ENCODE results near the gene WNT3A. TPM values are rescaled to one million over a fixed set of nuclear protein-coding genes. Genes with fewer than 3 reads are reported as not detected.

Gene WNT3A
- total RNA-seq, 1 donor from 2014 or later = not detected

GRCh38 chr1:228097333-228098081 lies 90.7 kb downstream of the WNT3A start:
- intact Hi-C loops (cut with micrococcal nuclease) = no loop called here

- intact Hi-C loops (cut with micrococcal nuclease) = no loop called here
Measured at GRCh38 chr1:228098323-228098931, 91.6 kb downstream of the WNT3A start.

GRCh38 chr1:228099331-228099732 lies 92.5 kb downstream of the WNT3A start:
- intact Hi-C loops (cut with micrococcal nuclease) = no loop called here

GRCh38 chr1:228100822-228101613 lies 94.2 kb downstream of the WNT3A start:
- intact Hi-C loops (cut with micrococcal nuclease) = loop anchor here (5.0 to 10.0 kb wide), 2 partner anchors 364 to 559 kb away; no protein-coding TSS in a partner anchor

- intact Hi-C loops (cut with micrococcal nuclease) = loop anchor here (5.0 to 10.0 kb wide), 2 partner anchors 363 to 559 kb away; no protein-coding TSS in a partner anchor
Measured at GRCh38 chr1:228101614-228101993, 94.8 kb downstream of the WNT3A start.

- intact Hi-C loops (cut with micrococcal nuclease) = loop anchor here (2.0 to 10.0 kb wide), 5 partner anchors 175 to 1457 kb away; partner anchors contain the start of gene ABCB10
Measured at GRCh38 chr1:228101994-228102790, 95.4 kb downstream of the WNT3A start.

GRCh38 chr1:228102791-228103620 lies 96.2 kb downstream of the WNT3A start, which contains the start of gene C1orf35:
Gene C1orf35 (minus strand): TSS chr1:228103325. CDS start chr1:228103227, 98 bp downstream.
- intact Hi-C loops (cut with micrococcal nuclease) = loop anchor here (1.0 to 10.0 kb wide), 8 partner anchors 21 to 1456 kb away; partner anchors contain the start of genes ABCB10, ARF1, GUK1 and IBA57

- intact Hi-C loops (cut with micrococcal nuclease) = loop anchor here (5.0 to 10.0 kb wide), 2 partner anchors 360 to 562 kb away; no protein-coding TSS in a partner anchor
Measured at GRCh38 chr1:228104526-228105269, 97.9 kb downstream of the WNT3A start.

GRCh38 chr1:228105270-228105995 lies 98.6 kb downstream of the WNT3A start:
- intact Hi-C loops (cut with micrococcal nuclease) = loop anchor here (10.0 kb wide), 1 partner anchor 359 kb away; no protein-coding TSS in a partner anchor

- intact Hi-C loops (cut with micrococcal nuclease) = loop anchor here (10.0 kb wide), 1 partner anchor 359 kb away; no protein-coding TSS in a partner anchor
Measured at GRCh38 chr1:228105996-228106799, 99.4 kb downstream of the WNT3A start.

- intact Hi-C loops (cut with micrococcal nuclease) = loop anchor here (10.0 kb wide), 1 partner anchor 358 kb away; no protein-coding TSS in a partner anchor
Measured at GRCh38 chr1:228106800-228107054, 99.9 kb downstream of the WNT3A start.

- intact Hi-C loops (cut with micrococcal nuclease) = loop anchor here (10.0 kb wide), 1 partner anchor 357 kb away; no protein-coding TSS in a partner anchor
Measured at GRCh38 chr1:228107636-228108035, 100.8 kb downstream of the WNT3A start.

- intact Hi-C loops (cut with micrococcal nuclease) = loop anchor here (10.0 kb wide), 1 partner anchor 357 kb away; no protein-coding TSS in a partner anchor
Measured at GRCh38 chr1:228108055-228108690, 101.4 kb downstream of the WNT3A start.

- intact Hi-C loops (cut with micrococcal nuclease) = loop anchor here (1.0 to 10.0 kb wide), 7 partner anchors 26 to 356 kb away; partner anchors contain the start of genes ARF1, GUK1 and IBA57
Measured at GRCh38 chr1:228108742-228109072, 101.9 kb downstream of the WNT3A start.

GRCh38 chr1:228109073-228109961 lies 102.5 kb downstream of the WNT3A start, which contains the start of gene MRPL55:
Gene MRPL55 (minus strand): TSS chr1:228109299. CDS start chr1:228108260, 1,039 bp downstream.
- intact Hi-C loops (cut with micrococcal nuclease) = loop anchor here (1.0 to 10.0 kb wide), 7 partner anchors 27 to 355 kb away; partner anchors contain the start of genes ARF1, GUK1 and IBA57
